ENCODE measurements around the gene MAP6. TPM values are rescaled to one million over a fixed set of nuclear protein-coding genes. Genes with fewer than 3 reads are reported as not detected.

The MAP6 gene
- total and polyA plus RNA-seq, 10 of the 15 experiments (the other 5 are each of a cell fraction or from before 2014, with no cell fraction given), result 0.06 to 0.19 (median 0.11) TPM; not detected in 5

- SMC1A ChIA-PET (ENCODE audit: uncharacterized antibody, unreplicated experiment), result interaction anchor here (0.6 kb wide), 1 partner anchor 1218 kb away, joined by 3 read pairs; no protein-coding TSS in a partner anchor
- no peak within 1 kb of the TSS; the same call in 1 of the 2 replicates for H3K4me2 ChIP-seq (ENCODE audit: control insufficient read depth, insufficient read depth)
- CTCF ChIA-PET, result interaction anchor here (0.5 to 2.8 kb wide), 2 partner anchors 12 to 25 kb away, joined by 3 to 18 read pairs; no protein-coding TSS in a partner anchor
- H4K20me1 ChIP-seq (ENCODE audit: control insufficient read depth, insufficient read depth), result no peaks in the 10 kb centered on the region
- no peak within 1 kb of the TSS for H3K4me3 ChIP-seq
- in situ Hi-C loops (cut with MboI) (loop anchor here (10.0 kb wide), 1 partner anchor 147 kb away; no protein-coding TSS in a partner anchor), intact Hi-C loops (cut with micrococcal nuclease; ENCODE audit: unreplicated experiment) (loop anchor here (10.0 kb wide), 1 partner anchor 607 kb away; no protein-coding TSS in a partner anchor)
- no peak for DNase-seq (ENCODE audit: low read depth, low spot score)
- POLR2A ChIA-PET, result no interaction called here
- no peak within 1 kb of the TSS for H3K27ac ChIP-seq (ENCODE audit: control insufficient read depth, insufficient read depth)
- no TSS peak for BruUV-seq (replicated peaks)
- TF ChIP-seq TCF3 (IDR thresholded peaks at IDR 0.05; ENCODE audit: borderline replicate concordance, insufficient read depth, low read depth, low read length), result no peak
- TF ChIP-seq SKIL (IDR thresholded peaks at IDR 0.05; ENCODE audit: low read depth, poor library complexity, severe bottlenecking), result no peak
- no peak for TF ChIP-seq MYB (IDR thresholded peaks at IDR 0.05; ENCODE audit: borderline replicate concordance, low read depth, low read length)
- TF ChIP-seq ZNF687 (IDR thresholded peaks at IDR 0.05), result no peak
- TF ChIP-seq USF2 (IDR thresholded peaks at IDR 0.05; ENCODE audit: borderline replicate concordance, low read depth, low read length), result no peak
- no peak for TF ChIP-seq SUPT20H (IDR thresholded peaks at IDR 0.05; ENCODE audit: borderline replicate concordance, control insufficient read depth, low read depth, low read length)
- TF ChIP-seq NRF1 (conservative IDR thresholded peaks at IDR 0.05; ENCODE audit: low read depth, low read length), result no peak
- no peak for TF ChIP-seq ATF3 (IDR thresholded peaks at IDR 0.05; ENCODE audit: borderline replicate concordance, extremely low read depth, low read depth, low read length)
- no peak for TF ChIP-seq TCF12 (IDR thresholded peaks at IDR 0.05; ENCODE audit: low read depth, low read length)
- TF ChIP-seq PML (IDR thresholded peaks at IDR 0.05; ENCODE audit: low read length), result no peak
- no peak for TF ChIP-seq CHD2 (IDR thresholded peaks at IDR 0.05; ENCODE audit: borderline replicate concordance, low read depth, low read length)
- no peak for TF ChIP-seq NBN (IDR thresholded peaks at IDR 0.05)
- TF ChIP-seq CBFB (IDR thresholded peaks at IDR 0.05; ENCODE audit: low read depth), result no peak
- no peak for FAIRE-seq
- peak within 1 kb of the TSS; percentile 15 for H2AFZ ChIP-seq (ENCODE audit: control insufficient read depth, low read depth, low read length)
- ATAC-seq, result no peak
- peaks cover 11% of the 10 kb centered on the region for H3K4me1 ChIP-seq (ENCODE audit: control insufficient read depth, insufficient read depth, low read length)
- no peaks in the 10 kb centered on the region for H3K36me3 ChIP-seq (ENCODE audit: control insufficient read depth in 2 of 2, insufficient read depth in 2 of 2, low read length in 1 of 2)
- H3K27me3 ChIP-seq (replicated peaks in 1 of 2; ENCODE audit: control insufficient read depth in 2 of 2, insufficient read depth in 2 of 2, low read length in 1 of 2), result no peaks in the 10 kb centered on the region
- no peaks in the 10 kb centered on the region for H3K79me2 ChIP-seq (ENCODE audit: control insufficient read depth, insufficient read depth, low read length)
- no peak within 1 kb of the TSS for H3K9ac ChIP-seq (ENCODE audit: control insufficient read depth, insufficient read depth, low read length)
- RAD21 ChIA-PET (ENCODE audit: unreplicated experiment), result no interaction called here
- H3K9me3 ChIP-seq (replicated peaks; ENCODE audit: control insufficient read depth, insufficient read depth, low read length), result no peaks in the 10 kb centered on the region
- 88% methylated on average over 13 of the region's 13 CpGs for WGBS (ENCODE audit: insufficient coverage, insufficient replicate concordance, low lambda C conversion rate, missing lambda C conversion rate)
Observed at GRCh38 chr11:75717608-75718418, 49.0 kb upstream of the MAP6 start, which contains the start of gene MOGAT2. MOGAT2 (plus strand) TSS chr11:75717838; CDS start chr11:75717889, 51 bp downstream.

Measured in GM12878 (cell line).